KMS-11 (cell line): ENCODE measurements around the gene PRG2.

Source experiments
- H2AFZ ChIP-seq: fragments of 200-600 bp; sonication (generic); 2 replicates; pipeline ENCODE4 v1.6.1; 2016; ENCODE audit warnings: antibody characterized with exemption, mixed run types, low read depth
- H3K27ac ChIP-seq: fragments of 200-600 bp; sonication (generic); 2 replicates; pipeline ENCODE4 v1.6.1; 2016; ENCODE audit warnings: mild to moderate bottlenecking, mixed run types
- H3K27me3 ChIP-seq: fragments of 200-600 bp; sonication (generic); 2 replicates; pipeline ENCODE4 v1.6.1; 2017; ENCODE audit warnings: mild to moderate bottlenecking, low read depth, mixed run types, moderate library complexity; ENCODE audit not compliant: insufficient read depth
- H3K36me3 ChIP-seq: fragments of 200-600 bp; sonication (generic); 2 replicates; pipeline ENCODE4 v1.6.1; 2017; ENCODE audit warnings: mild to moderate bottlenecking, mixed run types; ENCODE audit not compliant: insufficient read depth
- H3K4me1 ChIP-seq: fragments of 200-600 bp; sonication (generic); 2 replicates; pipeline ENCODE4 v1.6.1; 2016; ENCODE audit warnings: mild to moderate bottlenecking, low read depth, mixed run types; ENCODE audit not compliant: poor library complexity, severe bottlenecking
- H3K4me2 ChIP-seq: fragments of 200-600 bp; sonication (generic); 2 replicates; pipeline ENCODE4 v1.7.0; 2016; ENCODE audit warnings: mild to moderate bottlenecking, mixed run types
- H3K4me3 ChIP-seq: fragments of 200-600 bp; sonication (generic); IDR thresholded peaks from 2 replicates; pipeline ENCODE4 v1.6.1; 2017; ENCODE audit warnings: low read depth, low read length, mixed read lengths; ENCODE audit not compliant: insufficient read depth
- H3K79me2 ChIP-seq: fragments of 200-600 bp; sonication (generic); 2 replicates; pipeline ENCODE4 v1.6.1; 2016; ENCODE audit warnings: low read depth, mixed run types; ENCODE audit not compliant: insufficient read depth
- H3K9ac ChIP-seq: fragments of 200-600 bp; sonication (generic); 2 replicates; pipeline ENCODE4 v1.6.1; 2016; ENCODE audit warnings: mild to moderate bottlenecking, mixed run types
- H4K20me1 ChIP-seq: fragments of 200-600 bp; sonication (generic); 2 replicates; pipeline ENCODE4 v1.6.1; 2016; ENCODE audit warnings: mild to moderate bottlenecking, mixed run types; ENCODE audit not compliant: insufficient read depth
- TF ChIP-seq, protein P1 (sequence below): fragments of 200-600 bp; sonication (generic); conservative IDR thresholded peaks from 2 replicates; pipeline ENCODE4 v1.6.1; 2017; ENCODE audit warnings: low read depth, mild to moderate bottlenecking, antibody characterized with exemption, low read length, moderate library complexity, mixed read lengths

The PRG2 gene

DNA sequence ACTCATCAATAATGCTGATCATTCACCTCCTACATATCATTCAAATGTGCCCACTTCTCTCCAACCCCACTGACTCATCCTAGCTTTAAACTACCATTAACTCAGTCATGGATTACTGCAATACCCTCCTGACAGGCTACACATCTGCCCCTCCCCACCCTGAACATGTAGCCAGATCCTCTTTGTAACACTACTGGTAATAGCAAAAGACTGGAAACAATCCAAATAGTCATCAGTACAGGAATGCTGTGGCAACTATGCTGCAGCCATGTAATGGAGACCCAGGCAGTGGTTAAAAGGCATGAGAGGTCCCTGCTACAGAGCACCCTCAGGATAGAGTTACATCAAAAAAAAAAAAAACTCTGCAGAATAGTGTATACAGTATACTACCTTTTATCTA, 19.8 kb upstream of the PRG2 start:
- Histone ChIP-seq H3K27me3 (no peaks in the 10 kb centered on the region), H3K9ac (no peak overlapping the region), H3K4me1 (no peaks in the 10 kb centered on the region), H4K20me1 (no peaks in the 10 kb centered on the region), H3K36me3 (no peaks in the 10 kb centered on the region), H3K27ac (no peak overlapping the region), H3K4me3 (no peak overlapping the region), H3K4me2 (no peak overlapping the region), H2AFZ (no peak overlapping the region), H3K79me2 (no peaks in the 10 kb centered on the region)
- TF ChIP-seq, protein P1, sequence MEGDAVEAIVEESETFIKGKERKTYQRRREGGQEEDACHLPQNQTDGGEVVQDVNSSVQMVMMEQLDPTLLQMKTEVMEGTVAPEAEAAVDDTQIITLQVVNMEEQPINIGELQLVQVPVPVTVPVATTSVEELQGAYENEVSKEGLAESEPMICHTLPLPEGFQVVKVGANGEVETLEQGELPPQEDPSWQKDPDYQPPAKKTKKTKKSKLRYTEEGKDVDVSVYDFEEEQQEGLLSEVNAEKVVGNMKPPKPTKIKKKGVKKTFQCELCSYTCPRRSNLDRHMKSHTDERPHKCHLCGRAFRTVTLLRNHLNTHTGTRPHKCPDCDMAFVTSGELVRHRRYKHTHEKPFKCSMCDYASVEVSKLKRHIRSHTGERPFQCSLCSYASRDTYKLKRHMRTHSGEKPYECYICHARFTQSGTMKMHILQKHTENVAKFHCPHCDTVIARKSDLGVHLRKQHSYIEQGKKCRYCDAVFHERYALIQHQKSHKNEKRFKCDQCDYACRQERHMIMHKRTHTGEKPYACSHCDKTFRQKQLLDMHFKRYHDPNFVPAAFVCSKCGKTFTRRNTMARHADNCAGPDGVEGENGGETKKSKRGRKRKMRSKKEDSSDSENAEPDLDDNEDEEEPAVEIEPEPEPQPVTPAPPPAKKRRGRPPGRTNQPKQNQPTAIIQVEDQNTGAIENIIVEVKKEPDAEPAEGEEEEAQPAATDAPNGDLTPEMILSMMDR = no peak

DNA sequence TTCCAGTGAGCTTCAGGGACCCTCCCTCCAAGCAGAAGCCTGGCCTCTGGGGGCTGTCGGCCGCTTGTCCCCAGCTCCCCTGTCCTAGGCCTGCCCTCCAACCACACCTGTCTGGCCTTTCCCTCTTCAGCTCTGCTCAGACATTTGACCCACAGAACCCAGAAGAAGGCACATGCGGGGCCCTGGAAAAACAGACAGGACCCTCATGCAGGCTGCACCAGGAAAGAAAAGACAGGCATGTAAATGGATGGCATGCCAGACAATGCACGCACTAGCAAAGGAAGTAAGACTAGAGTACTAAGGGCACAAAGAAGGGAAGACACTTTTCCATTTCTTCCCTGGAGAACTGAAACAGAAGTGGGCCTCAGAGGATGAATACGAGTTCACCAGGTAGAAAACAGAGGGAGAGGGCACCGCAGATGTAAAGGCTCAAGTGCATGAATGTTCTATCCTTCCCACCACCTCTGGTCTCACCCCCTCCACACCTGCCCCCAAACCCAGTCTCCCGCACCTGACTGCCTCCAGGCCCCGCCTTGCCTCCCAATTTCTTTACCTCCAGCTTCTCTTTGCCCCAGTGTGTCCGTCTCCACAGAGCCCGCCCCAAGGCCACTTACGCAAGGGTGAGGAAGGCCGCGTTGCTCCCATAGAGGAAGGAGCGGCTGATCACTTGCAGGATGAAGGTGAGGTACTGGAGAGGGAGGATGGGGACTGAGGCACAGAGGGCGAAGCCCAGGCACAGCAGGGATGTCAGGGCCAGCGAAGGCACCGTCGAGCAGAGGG, 19.1 kb upstream of the PRG2 start:
- H3K9ac ChIP-seq = no peak overlapping the region
- no peak overlapping the region for H2AFZ ChIP-seq
- TF ChIP-seq, protein P1 = no peak
- no peaks in the 10 kb centered on the region for H3K4me1 ChIP-seq
- no peaks in the 10 kb centered on the region for H4K20me1 ChIP-seq
- no peak overlapping the region for H3K4me2 ChIP-seq
- H3K36me3 ChIP-seq = no peaks in the 10 kb centered on the region
- H3K79me2 ChIP-seq = no peaks in the 10 kb centered on the region
- H3K4me3 ChIP-seq = no peak overlapping the region
- no peaks in the 10 kb centered on the region for H3K27me3 ChIP-seq
- H3K27ac ChIP-seq = no peak overlapping the region

DNA sequence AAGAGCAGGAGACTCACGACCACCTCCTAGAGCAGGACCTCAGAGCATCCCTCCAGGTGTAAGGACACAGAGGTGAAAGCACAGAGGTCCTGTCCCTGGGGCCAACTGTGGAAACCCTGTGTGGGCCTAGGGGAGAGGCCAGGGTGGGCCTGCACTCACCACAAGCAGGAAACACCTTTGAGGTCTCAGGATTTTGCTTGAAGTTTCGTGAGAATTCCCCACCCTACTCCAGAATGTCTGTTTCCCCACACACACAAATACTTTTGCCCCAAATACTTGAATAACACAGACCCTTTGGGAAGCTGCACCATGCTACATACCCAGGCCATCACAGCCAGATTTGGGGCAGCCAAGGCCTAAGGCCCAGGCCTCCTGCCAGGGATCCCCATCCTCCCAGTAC, 18.3 kb upstream of the PRG2 start:
- Histone ChIP-seq H3K36me3 (no peaks in the 10 kb centered on the region), H3K4me1 (no peaks in the 10 kb centered on the region), H2AFZ (no peak overlapping the region), H3K27me3 (no peaks in the 10 kb centered on the region), H4K20me1 (no peaks in the 10 kb centered on the region), H3K79me2 (no peaks in the 10 kb centered on the region), H3K9ac (no peak overlapping the region), H3K27ac (no peak overlapping the region), H3K4me2 (no peak overlapping the region), H3K4me3 (no peak overlapping the region)
- TF ChIP-seq, protein P1 = no peak

DNA sequence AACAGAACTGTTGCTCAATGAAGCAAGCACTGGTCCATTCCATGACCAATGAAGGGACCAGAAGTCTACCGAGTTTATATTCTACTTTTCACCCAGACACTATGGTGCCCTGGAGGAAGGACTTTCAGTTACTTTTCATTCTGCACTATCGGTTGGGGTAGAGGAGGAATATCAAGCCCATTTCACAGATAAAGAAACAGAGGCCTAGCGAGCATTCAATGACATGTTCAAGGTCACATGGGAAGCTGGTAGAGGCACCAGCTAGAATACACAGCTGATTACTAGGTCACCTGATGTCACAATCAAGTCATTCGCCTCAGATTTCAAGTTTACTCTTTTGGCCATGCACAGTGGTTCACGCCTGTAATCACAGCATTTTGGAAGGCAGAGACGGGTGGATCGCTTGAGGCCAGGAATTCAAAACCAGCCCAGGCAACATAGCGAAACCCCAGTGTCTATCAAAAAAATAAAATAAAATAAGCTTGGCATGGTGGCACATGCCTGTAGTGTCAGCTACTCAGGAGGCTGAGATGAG, 17.6 kb upstream of the PRG2 start:
- TF ChIP-seq, protein P1 = no peak

More for the DNA sequence above, 17.6 kb upstream of the PRG2 start:
- Histone ChIP-seq H3K9ac (no peak overlapping the region), H3K27ac (no peak overlapping the region), H2AFZ (no peak overlapping the region), H3K27me3 (no peaks in the 10 kb centered on the region), H3K4me1 (no peaks in the 10 kb centered on the region), H3K4me3 (no peak overlapping the region), H3K4me2 (no peak overlapping the region), H3K36me3 (no peaks in the 10 kb centered on the region), H4K20me1 (no peaks in the 10 kb centered on the region), H3K79me2 (no peaks in the 10 kb centered on the region)
